Inflammatory macrophage (primary cell): ENCODE data around the gene OR4S2.

ENCODE experiments used
- DNase-seq, 2 donors: peaks; one replicate each; pipeline ENCODE4 v3.0.0-alpha.2; 2020 to 2022
- total RNA-seq, 18 experiments: gene quantifications; one replicate each; lab custom pipeline; 2026; ENCODE audit warnings: mixed read lengths in 6 of 18, inconsistent platforms in 2 of 18; lab: John Stamatoyannopoulos, UW

The OR4S2 gene
- 0 to 0.03 (median 0) reads per million in 18 experiments for total RNA-seq

DNA sequence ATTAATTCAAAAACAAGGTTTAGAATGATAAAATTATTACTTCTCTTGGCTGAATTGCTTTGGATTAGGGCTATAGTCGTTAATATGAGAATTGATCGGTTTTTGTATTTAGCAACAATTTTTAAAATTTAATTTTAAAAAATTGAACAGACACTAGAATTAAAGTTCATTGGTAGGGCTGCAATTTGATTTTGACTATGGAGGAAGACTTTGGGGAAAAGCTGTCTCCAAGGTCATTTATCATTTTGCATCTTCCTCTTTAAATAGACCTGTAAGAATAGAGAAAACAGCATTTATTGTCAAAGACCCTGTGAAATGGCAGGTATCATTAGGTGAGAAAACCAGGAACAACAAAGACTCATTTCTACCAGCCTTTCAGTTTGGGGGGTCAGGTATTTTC lies at the start of gene OR4S2:
TSS of gene OR4S2 (plus strand) at position 301 of the 400 bp plus-strand sequence. CDS start 2,577 bp downstream, outside the sequence.
- no peak for DNase-seq

- DNase-seq = no peak
Observed at GRCh38 chr11:55607545-55607944, 40.6 kb upstream of the OR4S2 start, which contains the start of gene OR4C11. Gene OR4C11 (minus strand): TSS chr11:55607645. CDS start chr11:55604373, 3,272 bp downstream.

DNA sequence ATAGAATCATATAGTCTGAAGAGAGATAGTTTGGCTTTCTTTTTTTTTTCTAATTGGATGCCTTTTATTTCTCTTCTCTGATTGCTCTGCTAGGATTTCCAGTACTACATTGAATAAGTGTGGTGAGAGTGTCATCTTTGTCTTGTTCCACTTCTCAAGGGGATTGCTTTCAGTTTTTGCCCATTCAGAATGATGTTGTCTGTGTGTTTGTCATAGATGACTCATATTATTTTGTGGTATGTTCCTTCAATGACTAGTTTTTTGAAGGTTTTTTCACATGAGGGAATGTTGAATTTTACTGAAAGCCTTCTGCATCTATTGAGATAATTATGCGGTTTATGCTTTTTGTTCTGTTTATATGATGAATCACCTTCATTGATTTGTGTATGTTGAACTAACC lies 23.6 kb upstream of the OR4S2 start:
- DNase-seq = no peak

- DNase-seq = no peak
Observed at GRCh38 chr11:55634813-55635212, 13.3 kb upstream of the OR4S2 start, which contains the start of gene OR4P4. Gene OR4P4 (plus strand): TSS chr11:55635113.

DNA sequence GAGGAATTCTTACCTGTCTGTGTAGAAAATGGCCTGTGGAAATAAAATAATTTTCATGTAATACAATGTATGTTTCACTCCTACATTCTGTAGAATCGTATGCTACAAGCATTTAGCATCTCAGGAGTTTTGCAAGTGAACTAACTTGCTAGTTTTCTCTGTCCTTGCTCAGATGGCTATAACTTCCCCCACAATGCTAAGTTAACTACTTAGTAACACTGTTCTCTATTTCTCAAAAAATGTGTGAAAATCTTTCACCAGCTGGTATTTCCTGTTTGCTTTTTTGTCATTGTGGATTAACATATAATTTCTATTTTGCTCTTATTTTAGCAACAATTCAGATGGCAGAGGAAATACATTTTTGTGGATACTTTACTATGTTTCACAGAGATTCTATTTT lies 4.4 kb downstream of the OR4S2 start:
- DNase-seq = no peak

DNA sequence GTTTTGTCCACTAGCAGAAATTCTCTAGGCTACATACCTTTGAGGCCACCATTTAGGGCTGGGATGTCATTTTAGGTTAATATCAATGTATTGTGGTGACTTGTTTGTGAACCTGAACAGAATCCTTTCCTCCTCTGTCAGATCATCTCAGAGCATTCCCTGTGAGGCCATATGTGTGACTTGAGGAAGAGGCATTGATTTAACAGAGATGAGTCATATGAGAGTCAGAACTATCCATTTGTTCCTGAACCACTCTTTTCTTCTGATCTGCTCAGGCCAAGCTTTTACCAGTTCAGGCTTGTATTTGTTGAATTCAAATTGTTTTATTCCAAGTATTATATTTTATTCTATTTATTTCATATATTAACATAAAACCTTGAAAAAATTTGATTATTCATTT lies 7.0 kb downstream of the OR4S2 start:
- no peak for DNase-seq

DNA sequence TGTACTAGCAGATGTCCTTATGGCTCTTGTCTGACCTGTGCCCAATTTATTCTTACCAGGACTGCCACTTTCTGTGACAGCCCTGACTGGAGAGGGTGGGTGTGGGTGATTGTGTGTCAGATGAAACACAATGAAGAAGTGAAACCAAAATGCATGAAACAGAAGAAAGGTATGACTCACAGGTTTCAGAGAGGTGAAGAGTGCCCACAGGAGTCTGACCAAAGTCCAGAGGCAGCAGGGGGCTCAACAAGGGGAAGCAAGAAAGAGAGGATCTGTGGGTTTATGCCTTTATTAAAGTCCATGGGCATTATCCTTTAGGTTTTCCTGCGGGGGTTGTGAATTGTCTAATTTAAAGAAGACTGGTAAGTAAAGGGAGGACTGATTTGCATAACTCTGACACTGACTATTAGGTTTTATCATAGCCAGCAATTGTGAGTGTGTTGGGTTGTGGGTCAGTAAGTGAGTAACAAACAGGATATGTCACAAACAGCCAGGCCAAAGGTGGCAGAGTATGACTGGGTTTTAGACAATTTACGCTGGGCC lies 10.0 kb downstream of the OR4S2 start:
- no peak for DNase-seq

DNA sequence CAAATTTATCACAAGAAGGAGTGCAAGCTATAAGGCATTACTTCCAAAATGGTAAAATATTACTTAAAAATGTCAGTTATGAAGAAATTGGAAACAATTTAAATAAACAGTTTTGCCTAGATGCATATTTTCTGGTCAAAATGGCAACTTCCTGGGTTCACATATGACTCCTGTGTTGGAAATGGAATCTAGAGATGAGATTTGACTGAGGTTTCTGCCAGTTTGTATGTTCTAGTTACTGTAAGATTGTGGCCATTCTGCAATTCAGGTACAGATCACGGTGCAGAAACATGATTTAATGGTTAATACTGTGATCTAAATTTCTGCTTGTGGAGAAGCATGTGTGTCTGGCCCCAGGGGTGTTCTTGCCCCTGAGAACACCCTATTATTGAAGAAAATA lies 10.5 kb downstream of the OR4S2 start:
- no peak for DNase-seq

DNA sequence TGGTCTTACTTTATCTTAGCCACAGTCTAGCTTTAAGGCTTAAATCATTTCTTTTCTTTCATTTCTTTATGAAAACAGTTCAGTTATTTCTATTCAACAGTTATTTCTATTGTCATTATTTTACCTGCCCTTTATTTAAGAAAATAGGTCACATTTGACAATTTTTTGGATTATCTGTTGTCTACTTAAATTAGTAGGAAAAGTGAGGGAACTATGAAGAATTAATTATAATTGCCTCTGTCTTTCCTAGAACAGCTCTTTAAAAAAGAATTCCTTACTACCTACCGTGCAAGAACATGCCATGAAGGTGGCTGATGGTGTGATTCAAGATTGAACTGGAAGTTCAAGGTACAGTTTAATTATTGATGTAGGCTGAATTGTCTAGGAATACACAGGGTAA lies 13.8 kb downstream of the OR4S2 start, which contains the start of gene OR4C6:
TSS of gene OR4C6 (plus strand) at position 301 of the 400 bp plus-strand sequence. CDS start 2,966 bp downstream, outside the sequence.
- DNase-seq = no peak

DNA sequence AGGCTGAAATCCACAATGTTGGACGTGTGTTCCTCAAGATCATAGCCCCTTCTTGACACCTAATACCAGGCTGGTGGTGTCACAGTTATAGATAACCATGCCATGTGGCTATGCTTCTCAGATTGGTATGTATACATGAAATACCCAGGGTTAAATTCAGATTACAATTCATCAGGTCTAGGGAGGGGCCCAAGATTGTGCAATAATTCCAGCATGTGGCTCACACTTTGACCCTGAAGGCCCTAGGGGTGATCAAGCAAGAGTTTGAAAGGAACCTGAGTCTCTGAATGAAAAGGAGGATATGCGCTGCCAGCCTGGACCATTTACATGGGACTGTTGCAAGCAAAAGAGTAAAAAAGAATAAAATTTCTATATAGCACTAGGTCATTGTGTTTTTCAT lies 21.2 kb downstream of the OR4S2 start:
- no peak for DNase-seq

GRCh38 chr11:55673860-55674259 lies 25.7 kb downstream of the OR4S2 start:
- DNase-seq = no peak

- no peak for DNase-seq
Observed at GRCh38 chr11:55697817-55698216, 49.7 kb downstream of the OR4S2 start.

DNA sequence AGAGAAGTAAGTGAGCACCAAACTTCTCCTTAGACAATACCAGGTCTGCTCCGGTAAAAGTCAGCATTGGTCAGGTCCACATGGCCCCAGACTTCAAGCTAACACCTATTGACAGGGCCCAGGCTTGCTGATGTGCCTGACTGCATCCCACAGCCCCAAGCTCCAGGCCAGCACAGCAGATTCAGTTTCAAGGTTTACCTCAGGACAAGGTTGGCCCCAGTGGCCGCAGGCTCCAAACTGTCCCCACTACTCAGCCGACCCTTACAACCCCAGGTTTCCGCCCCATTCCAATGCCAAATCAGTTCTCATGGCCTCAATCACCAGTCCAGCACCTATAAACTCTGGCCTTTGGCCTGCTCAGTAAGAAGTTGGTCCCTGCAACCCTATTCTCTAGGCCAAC lies 53.3 kb downstream of the OR4S2 start:
- no peak for DNase-seq
